AG09319 (cell line): ENCODE data around the gene STAG3.

Experiments used
- DNase-seq: peaks from one replicate; pipeline ENCODE4 v3.0.0-alpha.2; 2010; ENCODE audit warnings: low read depth; ENCODE audit errors: extremely low read depth
- TF ChIP-seq, protein P1 (sequence below): IDR thresholded peaks from 2 replicates; pipeline ENCODE4 v1.5.1; 2011; ENCODE audit warnings: low read depth, mild to moderate bottlenecking, inconsistent platforms, low read length, moderate library complexity

The STAG3 gene

DNA sequence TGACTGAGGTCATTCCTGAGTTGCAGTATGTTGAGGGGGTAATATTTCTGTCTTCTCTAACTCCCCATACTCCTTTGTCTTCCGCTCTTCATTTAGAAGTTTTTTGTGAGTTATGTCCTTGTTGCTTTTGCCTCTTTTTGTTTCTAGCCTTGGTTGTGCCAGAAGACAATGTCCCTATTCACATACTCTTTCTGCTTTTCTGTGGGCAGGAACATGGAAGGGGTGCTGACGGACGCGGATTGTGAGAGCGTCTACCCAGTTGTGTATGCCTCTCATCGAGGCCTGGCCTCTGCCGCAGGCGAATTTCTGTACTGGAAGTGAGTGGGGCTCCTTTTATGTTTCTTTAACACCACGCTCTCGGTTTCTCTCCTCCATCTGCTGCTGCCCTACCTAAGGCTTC, 20.5 kb downstream of the STAG3 start:
- TF ChIP-seq, protein P1, sequence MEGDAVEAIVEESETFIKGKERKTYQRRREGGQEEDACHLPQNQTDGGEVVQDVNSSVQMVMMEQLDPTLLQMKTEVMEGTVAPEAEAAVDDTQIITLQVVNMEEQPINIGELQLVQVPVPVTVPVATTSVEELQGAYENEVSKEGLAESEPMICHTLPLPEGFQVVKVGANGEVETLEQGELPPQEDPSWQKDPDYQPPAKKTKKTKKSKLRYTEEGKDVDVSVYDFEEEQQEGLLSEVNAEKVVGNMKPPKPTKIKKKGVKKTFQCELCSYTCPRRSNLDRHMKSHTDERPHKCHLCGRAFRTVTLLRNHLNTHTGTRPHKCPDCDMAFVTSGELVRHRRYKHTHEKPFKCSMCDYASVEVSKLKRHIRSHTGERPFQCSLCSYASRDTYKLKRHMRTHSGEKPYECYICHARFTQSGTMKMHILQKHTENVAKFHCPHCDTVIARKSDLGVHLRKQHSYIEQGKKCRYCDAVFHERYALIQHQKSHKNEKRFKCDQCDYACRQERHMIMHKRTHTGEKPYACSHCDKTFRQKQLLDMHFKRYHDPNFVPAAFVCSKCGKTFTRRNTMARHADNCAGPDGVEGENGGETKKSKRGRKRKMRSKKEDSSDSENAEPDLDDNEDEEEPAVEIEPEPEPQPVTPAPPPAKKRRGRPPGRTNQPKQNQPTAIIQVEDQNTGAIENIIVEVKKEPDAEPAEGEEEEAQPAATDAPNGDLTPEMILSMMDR: no peak
- no peak for DNase-seq

DNA sequence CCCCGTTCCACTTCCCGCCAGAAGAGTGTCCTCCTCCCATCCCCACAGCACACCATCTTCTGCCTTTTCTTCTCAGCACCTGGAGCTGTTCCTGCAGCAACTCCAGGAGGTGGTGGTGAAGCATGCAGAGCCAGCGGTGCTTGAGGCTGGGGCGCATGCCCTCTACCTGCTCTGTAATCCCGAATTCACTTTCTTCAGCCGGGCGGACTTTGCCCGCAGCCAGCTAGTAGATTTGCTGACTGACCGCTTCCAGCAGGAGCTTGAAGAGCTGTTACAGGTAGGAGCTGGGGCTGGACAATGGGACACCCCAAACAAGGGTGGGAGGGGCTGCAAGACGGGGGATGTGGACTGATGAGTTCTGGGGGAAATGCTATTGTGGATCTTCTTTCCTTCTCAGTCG, 23.0 kb downstream of the STAG3 start:
- no peak for DNase-seq
- TF ChIP-seq, protein P1: no peak

- DNase-seq: no peak
These were observed 26.7 kb downstream of the STAG3 start for GRCh38 chr7:100204454-100204853.

DNA sequence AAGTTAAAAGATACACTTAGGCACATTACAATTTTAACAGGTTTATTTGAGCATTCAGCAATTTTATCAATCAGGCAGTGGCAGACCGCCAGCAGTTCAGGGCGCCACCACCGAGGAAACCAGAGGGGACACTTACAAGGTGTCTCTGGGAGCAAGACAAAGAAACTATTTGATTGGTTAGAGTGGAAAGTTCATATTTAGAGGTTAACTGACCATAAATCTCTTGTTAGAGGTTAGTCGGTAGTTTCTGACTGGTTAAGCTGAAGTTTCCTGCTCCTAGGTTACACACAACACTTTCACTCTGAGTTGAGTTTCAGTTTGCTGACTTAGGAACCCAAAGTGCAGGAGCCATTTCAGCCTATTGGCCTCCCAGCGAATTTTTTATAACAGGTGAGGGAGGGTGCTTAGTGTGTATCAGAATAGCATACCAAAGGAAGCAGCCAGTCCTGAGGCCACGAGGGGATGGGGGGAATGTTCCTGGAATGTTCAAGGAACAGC, 31.2 kb downstream of the STAG3 start:
- no peak for DNase-seq
- TF ChIP-seq, protein P1: no peak

More at GRCh38 chr7:100204454-100204853, 26.7 kb downstream of the STAG3 start:
- TF ChIP-seq, protein P1: no peak

DNA sequence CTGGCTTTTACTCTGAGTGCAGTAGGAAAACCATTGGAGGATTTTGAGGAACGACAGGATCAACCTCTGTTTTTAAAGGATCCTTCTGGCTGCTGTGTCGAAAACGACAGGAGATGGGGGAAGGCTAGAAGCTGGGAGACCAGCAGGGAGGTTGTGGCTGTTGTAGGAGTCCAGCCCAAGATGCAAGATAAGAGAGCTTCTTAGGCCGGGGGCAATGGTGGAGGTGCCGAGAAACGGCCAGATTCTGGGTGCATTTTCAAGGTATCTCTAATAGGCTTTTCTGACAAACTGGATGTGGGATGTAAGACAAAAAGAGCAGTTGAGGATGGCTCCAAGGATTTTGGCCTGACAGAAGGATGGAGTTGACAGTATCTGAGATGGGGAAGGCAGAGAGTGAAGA, 31.8 kb downstream of the STAG3 start:
- no peak for DNase-seq
- TF ChIP-seq, protein P1: no peak

GRCh38 chr7:100210805-100211204, 33.1 kb downstream of the STAG3 start:
- DNase-seq: no peak
- TF ChIP-seq, protein P1: no peak

- TF ChIP-seq, protein P1: no peak
- no peak for DNase-seq
These were observed 33.6 kb downstream of the STAG3 start for GRCh38 chr7:100211342-100211780.
